SKM-1 treated with dmso at 0.1 percent for 144 hours (cell line): ENCODE data around the gene ADM5.
A peak's percentile ranks its signal among the peaks of the same experiment; 100 is the strongest.

Experiments
- DNase-seq: peaks from one replicate; lab custom pipeline; 2025; ENCODE audit not compliant: unreplicated experiment; lab: John Stamatoyannopoulos, UW

The ADM5 gene

DNA sequence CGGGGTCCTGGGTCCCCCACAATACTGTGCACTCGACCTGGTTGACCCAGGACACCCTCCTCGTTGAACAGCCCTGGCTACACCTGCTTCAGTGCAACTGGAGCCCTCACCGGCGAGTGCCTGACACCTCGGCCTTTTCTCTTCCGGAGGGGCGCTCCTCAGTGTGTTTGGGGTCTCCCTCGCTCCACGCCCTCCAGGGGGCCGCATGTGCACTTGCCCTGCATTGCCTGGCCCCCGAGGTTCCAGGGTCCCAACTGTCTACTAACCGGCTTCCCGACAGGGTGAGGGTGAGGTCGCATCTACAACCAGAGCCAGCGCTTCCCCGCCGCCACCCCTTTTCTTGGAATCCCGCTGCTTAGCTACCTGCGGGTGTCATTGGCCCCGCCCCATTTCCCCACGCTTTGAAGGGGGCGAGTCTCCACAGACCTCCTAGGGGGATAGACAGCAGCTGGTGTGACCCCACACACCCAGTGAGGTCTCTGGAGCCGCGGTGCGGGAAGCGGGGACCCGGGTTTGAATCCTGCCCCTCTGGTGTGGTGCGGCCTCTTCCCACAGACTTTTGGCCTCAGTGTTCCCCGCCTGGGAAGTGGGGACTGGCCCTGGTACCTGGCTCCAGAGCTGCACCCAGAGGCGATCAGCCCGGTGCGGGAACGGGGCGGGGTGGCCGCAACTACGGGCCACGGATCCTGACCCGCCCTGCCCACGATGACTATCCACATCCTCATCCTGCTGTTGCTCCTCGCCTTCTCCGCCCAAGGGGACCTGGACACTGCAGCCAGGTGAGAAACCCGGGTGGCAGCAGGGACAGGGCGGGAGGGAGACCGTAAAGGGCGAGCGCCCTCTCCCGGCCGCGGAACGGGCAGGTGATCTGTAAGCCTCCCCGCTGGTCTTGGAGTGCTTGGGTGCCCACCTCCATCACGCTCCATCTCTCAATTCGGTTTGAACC lies at the start of gene ADM5:
Gene ADM5, plus strand, starts transcription at position 462 of the 946 bp plus-strand sequence. Its CDS starts 244 bp downstream, at position 706.
- no peak for DNase-seq

GRCh38 chr19:49640113-49640898 lies 49.1 kb upstream of the ADM5 start, which contains the start of gene RRAS:
RRAS (minus strand) TSS chr19:49640143; CDS start chr19:49640098, 45 bp downstream.
- DNase-seq = peak; percentile 93

DNA sequence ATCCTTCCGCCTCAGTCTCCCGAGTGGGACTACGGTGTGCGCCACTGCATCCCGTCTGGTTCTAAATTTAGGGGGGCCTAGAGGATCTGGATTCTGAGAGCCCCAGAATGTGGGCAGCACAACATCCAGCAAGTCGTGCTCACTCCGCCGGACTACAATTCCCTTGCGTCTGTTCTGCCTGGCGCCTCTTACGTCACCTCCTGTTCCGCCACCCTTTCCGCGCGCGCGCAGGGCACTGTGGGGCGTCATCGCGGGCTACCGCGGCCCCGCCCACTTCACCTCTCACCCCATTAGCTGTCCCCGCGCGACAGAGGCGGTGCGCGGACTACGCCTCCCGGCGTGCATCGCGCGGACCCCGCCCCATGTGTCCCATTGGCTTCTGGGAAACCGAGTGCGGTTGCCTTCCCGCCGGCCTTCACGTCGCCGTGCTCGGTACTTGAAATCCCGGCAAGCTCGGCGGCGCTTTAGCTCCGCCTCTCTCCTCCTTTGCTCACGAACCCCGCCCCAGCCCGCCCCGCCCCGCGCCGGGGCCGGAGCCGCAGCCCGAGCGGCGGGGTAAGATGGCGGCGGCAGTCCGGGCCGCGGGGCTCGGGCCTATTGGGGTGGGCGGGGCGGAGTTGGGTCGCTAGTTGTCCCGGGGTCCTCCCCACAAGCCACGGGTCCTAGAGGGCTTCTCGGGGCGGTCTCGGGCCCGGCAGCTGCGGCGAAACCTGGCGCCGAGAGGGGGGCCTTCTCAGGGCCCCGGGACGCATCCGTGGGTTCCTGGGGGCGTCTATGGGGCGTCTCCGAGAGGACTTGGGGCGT lies 47.5 kb upstream of the ADM5 start, which contains the start of gene SCAF1:
Gene SCAF1, plus strand, starts transcription at position 522 of the 804 bp plus-strand sequence. CDS start 2,818 bp downstream, outside the sequence.
- peak; percentile 89 for DNase-seq

DNA sequence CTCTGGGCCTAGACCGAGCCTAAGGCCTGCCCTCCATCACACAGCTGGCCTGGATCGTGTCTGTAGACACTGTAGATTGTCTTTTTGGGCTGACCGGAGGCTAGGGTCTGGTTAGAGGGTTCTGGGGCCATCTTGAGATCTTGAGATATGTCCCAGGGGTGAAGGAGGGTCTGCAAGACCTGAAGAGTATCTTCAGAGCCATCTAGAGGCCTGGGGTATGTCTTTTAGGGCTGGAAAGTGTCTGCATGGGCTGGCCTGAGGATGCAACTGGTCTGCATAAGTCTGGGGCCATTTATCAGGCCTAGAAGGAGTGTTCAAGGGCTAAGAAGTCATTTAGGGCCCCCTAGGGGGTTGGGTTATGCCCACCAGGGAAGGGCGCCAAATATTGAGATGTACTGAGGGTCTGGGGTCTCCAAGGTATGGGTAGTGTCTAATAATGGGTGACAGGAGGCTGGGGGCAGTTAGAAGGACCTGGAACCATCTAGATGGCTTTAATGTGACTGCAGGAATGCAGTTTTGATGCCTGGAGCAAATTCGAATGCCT lies 46.8 kb upstream of the ADM5 start:
- DNase-seq = no peak

GRCh38 chr19:49643466-49643865 lies 45.9 kb upstream of the ADM5 start:
- DNase-seq = no peak

GRCh38 chr19:49645592-49645991 lies 43.8 kb upstream of the ADM5 start:
- no peak for DNase-seq

- no peak for DNase-seq
Measured at GRCh38 chr19:49645995-49646394, 43.4 kb upstream of the ADM5 start.

- no peak for DNase-seq
Measured at GRCh38 chr19:49646586-49646985, 42.8 kb upstream of the ADM5 start.

DNA sequence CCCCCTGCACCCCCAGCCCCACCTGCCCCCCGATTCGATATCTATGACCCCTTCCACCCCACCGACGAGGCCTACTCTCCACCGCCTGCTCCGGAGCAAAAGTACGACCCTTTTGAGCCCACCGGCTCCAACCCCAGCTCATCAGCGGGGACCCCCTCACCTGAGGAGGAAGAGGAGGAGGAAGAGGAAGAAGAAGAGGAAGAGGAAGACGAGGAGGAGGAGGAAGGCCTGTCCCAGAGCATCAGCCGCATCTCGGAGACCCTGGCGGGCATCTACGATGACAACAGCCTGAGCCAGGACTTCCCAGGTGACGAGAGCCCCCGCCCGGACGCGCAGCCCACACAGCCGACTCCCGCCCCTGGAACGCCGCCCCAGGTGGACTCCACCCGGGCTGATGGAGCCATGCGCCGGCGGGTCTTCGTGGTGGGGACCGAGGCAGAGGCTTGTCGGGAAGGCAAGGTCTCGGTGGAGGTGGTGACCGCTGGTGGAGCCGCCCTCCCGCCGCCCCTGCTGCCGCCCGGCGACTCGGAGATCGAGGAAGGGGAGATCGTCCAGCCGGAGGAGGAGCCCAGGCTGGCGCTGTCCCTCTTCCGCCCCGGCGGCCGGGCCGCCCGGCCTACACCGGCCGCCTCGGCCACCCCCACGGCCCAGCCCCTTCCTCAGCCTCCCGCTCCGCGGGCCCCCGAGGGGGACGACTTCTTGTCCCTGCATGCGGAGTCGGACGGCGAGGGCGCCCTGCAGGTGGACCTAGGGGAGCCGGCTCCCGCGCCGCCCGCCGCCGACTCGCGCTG lies 38.2 kb upstream of the ADM5 start:
- DNase-seq = no peak

GRCh38 chr19:49651820-49652550 lies 37.4 kb upstream of the ADM5 start:
- DNase-seq = no peak

- no peak for DNase-seq
Measured at GRCh38 chr19:49652551-49653465, 36.6 kb upstream of the ADM5 start.

GRCh38 chr19:49653466-49653806 lies 36.0 kb upstream of the ADM5 start:
- no peak for DNase-seq

GRCh38 chr19:49654581-49654980 lies 34.8 kb upstream of the ADM5 start:
- DNase-seq = no peak

GRCh38 chr19:49655570-49656455 lies 33.6 kb upstream of the ADM5 start:
- no peak for DNase-seq

DNA sequence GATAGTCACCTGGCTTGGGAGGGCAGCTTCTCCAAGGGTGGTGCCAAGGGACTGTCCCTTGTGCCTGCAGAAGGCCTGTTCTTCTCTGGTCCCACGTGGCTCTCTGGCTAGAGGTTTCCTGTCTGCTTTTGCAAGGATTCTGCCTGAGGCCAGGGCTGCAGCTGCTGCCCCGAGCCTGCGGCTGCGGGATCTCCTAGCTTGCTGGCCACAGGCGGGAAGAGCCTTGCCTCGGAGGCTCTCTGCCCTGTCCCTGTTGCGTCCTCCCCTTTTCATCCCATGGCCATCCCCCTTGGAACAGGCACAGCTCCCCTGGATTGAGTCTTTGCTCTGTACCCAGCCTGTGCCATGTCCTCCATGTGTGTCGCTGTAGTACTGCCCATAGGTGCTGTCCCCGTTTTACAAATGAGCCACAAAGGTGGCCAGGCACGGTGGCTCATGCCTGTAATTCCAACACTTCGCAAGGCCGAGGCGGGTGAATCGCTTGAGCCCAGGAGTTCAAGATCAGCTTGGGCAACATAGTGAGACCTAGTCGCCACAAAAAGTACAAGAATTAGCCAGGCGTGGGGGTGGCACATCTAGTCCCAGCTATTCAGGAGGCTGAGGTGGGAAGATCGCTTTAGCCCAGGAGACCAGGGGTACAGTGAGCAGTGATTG lies 32.8 kb upstream of the ADM5 start:
- no peak for DNase-seq

DNA sequence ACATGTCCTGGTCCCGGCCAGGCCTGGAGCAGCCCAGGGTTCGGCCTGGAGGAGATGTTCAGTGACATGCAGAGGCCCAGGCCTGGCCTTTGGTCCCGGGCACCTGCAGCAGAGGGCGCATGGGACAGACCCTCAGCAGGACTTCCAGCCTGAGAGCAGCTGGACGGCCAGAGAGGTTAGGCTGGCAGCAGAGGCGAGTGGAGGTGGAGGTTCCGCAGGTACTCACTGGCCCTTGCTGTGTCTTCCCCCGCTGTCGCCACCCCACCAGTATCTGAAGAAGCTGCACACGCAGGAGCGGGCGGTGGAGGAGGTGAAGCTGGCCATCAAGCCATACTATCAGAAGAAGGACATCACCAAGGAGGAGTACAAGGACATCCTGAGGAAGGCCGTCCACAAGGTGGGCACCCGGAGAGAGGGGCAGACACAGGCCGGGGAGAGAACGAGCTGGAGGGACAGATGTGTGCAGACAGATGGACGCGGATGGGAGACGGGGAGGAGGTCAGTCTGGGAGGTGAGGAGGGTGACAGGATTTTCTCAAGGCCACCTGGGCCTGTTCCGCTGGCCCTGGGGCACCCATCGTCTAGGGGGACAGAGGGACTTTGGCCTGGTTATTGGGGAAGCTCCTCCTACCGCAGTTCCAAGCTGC lies 31.8 kb upstream of the ADM5 start:
- DNase-seq = no peak
